ENCODE results near the gene KIFAP3. TPM values are rescaled to one million over a fixed set of nuclear protein-coding genes. Genes with fewer than 3 reads are reported as not detected.

Gene KIFAP3
- total RNA-seq, 2 experiments from 2014 or later = 10.5 to 12.5 TPM

DNA sequence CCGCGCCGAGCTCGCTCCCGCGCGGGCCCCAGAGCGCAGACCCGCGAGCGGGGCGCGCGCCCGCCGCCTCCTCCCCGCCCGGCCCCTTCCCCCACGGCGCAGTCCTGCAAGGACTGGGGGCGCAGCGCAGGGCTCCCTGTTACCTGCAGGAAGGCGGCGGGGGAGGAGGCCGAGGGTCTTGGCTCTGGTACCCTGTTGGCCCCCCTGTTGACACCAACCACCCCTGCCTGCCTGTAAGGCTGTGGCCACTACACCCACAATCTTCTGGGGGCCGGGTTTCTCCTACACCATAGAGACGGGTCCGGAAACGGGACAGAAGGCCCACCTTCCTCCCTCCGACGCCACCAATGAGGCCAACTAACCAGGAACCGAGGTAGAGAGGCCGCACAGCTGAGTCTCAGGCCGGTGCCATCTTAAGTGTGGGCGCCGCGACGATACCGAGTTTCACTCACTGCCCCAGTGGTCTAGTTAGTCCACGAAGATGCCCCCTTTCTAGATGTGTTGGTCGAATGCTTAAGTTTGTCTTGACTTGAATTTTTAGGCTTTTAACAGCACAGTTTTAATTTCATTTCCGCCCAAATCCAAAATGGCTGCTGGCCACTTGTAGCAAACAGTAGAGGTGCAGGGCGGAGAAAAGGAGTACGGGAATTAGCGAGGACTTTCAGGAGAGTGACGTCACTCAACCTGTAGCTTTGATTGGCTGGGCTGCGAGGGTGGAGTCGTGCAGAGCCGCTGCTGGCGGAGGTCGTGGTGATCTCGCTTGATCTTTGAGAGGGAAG lies 180.7 kb downstream of the KIFAP3 start, which contains the start of gene SCYL3:
Gene SCYL3, minus strand, starts transcription at position 252 of the 779 bp plus-strand sequence. CDS start 5,056 bp downstream, outside the sequence.
- peaks cover 27% of the 10 kb centered on the region for H3K4me1 ChIP-seq (ENCODE audit: insufficient read depth, low read length, poor library complexity, severe bottlenecking)
- TF ChIP-seq EZH2phosphoT487 (IDR thresholded peaks at IDR 0.05; ENCODE audit: borderline replicate concordance, low read depth, low read length) (no peak), CTCF (conservative IDR thresholded peaks at IDR 0.05; ENCODE audit: low read length) (no peak)
- ChIA-PET CTCF (ENCODE audit: unreplicated experiment) (interaction anchor here (1.0 kb wide), 2 partner anchors 25 to 158 kb away, joined by 3 read pairs; no protein-coding TSS in a partner anchor), POLR2A (interaction anchor here (0.6 to 2.8 kb wide), 11 partner anchors 9 to 264 kb away, joined by 3 to 24 read pairs (median 4); partner anchors contain the start of genes KIFAP3 and METTL18)
- H3K27ac ChIP-seq (ENCODE audit: low read depth, low read length, poor library complexity, severe bottlenecking) = peak within 1 kb of the TSS; percentile 64
- H2AFZ ChIP-seq (ENCODE audit: low read length) = peak within 1 kb of the TSS; percentile 98
- H3K4me2 ChIP-seq (ENCODE audit: low read length) = peak within 1 kb of the TSS; percentile 87
- peak within 1 kb of the TSS; percentile 81 for H3K4me3 ChIP-seq (ENCODE audit: low read depth, low read length, poor library complexity, severe bottlenecking)
- BruUV-seq (replicated peaks) = no TSS peak
- DNase-seq (ENCODE audit: low spot score) = peak; percentile 98
- H3K9me3 ChIP-seq (ENCODE audit: low read length) = no peaks in the 10 kb centered on the region
- H4K20me1 ChIP-seq (ENCODE audit: insufficient read depth, low read length) = no peaks in the 10 kb centered on the region
- intact Hi-C loops (cut with micrococcal nuclease; ENCODE audit: unreplicated experiment) = loop anchor here (1.0 to 5.0 kb wide), 5 partner anchors 100 to 787 kb away; partner anchors contain the start of genes ATP1B1, GORAB, KIFAP3 and METTL18
- peaks cover 16% of the 10 kb centered on the region; the same call in 1 of the 2 replicates for H3K79me2 ChIP-seq (ENCODE audit: insufficient read depth, low read depth, low read length)
- no peaks in the 10 kb centered on the region for H3K36me3 ChIP-seq (ENCODE audit: insufficient read depth, low read length)
- H3K9me2 ChIP-seq (ENCODE audit: insufficient read depth, low read length) = no peaks in the 10 kb centered on the region

DNA sequence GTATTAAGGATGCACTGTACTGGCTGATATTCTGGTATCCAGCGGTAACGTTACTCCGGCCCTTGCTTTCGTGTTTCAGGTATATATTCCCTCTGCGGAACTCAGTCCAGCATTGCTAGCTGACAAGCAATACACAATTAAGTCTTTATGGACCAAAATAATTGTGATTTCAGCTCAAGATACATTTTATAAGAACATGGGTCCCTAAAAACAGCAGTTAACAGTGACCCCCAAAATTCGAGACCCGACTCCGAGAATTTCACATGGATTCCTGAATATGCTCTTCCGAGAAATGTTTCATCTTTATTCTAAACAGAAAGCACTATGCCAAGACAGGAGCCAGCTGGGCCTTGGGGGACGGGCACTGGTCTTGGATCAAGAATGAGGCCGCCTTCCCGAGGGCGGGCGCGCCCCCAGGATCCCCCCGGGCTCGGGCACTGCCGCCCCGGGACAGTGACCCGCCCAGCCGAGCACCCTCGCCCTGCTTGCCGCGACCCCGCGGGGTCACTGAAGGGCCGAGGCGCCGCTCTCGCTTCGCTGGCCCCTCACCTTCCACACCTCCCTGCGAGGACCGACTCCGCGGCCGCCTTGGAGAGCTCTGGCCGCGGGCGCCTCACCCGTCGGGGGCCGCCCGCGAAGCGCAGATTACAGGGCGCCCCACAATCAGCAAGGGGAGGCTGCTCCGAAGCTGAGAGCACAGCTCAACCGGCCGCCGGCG lies 181.4 kb downstream of the KIFAP3 start:
- peaks cover 3% of the 10 kb centered on the region for H3K36me3 ChIP-seq (ENCODE audit: insufficient read depth, low read length)
- peaks cover 27% of the 10 kb centered on the region for H3K4me1 ChIP-seq (ENCODE audit: insufficient read depth, low read length, poor library complexity, severe bottlenecking)
- no peaks in the 10 kb centered on the region for H4K20me1 ChIP-seq (ENCODE audit: insufficient read depth, low read length)
- H3K27ac ChIP-seq (ENCODE audit: low read depth, low read length, poor library complexity, severe bottlenecking) = peak overlapping the region; percentile 64
- no peaks in the 10 kb centered on the region for H3K9me2 ChIP-seq (ENCODE audit: insufficient read depth, low read length)
- ChIA-PET CTCF (ENCODE audit: unreplicated experiment) (interaction anchor here (1.0 kb wide), 1 partner anchor 157 kb away, joined by 3 read pairs; no protein-coding TSS in a partner anchor), POLR2A (interaction anchor here (0.6 to 2.8 kb wide), 9 partner anchors 9 to 265 kb away, joined by 3 to 24 read pairs (median 5); partner anchors contain the start of genes KIFAP3 and METTL18)
- peak overlapping the region; percentile 87 for H3K4me2 ChIP-seq (ENCODE audit: low read length)
- H3K4me3 ChIP-seq (ENCODE audit: low read depth, low read length, poor library complexity, severe bottlenecking) = peak overlapping the region; percentile 81
- BruUV-seq (replicated peaks) = no TSS peak
- peak overlapping the region; percentile 70 for H2AFZ ChIP-seq (ENCODE audit: low read length)
- no peaks in the 10 kb centered on the region for H3K9me3 ChIP-seq (ENCODE audit: low read length)
- peaks cover 16% of the 10 kb centered on the region; the same call in 1 of the 2 replicates for H3K79me2 ChIP-seq (ENCODE audit: insufficient read depth, low read depth, low read length)
- intact Hi-C loops (cut with micrococcal nuclease; ENCODE audit: unreplicated experiment) = loop anchor here (1.0 to 5.0 kb wide), 5 partner anchors 99 to 786 kb away; partner anchors contain the start of genes ATP1B1, GORAB, KIFAP3 and METTL18
- no peak for TF ChIP-seq CTCF (conservative IDR thresholded peaks at IDR 0.05; ENCODE audit: low read length)
- no peak for TF ChIP-seq EZH2phosphoT487 (IDR thresholded peaks at IDR 0.05; ENCODE audit: borderline replicate concordance, low read depth, low read length)
- DNase-seq (ENCODE audit: low spot score) = peak; percentile 11

Data from OCI-LY7 (cell line).